Fibroblast of villous mesenchyme (primary cell): Measurements from ENCODE around the gene HPCA. TPM values are rescaled to one million over a fixed set of nuclear protein-coding genes. Genes with fewer than 3 reads are reported as not detected.

Experiments
- DNase-seq: peaks from one replicate; pipeline ENCODE4 v3.0.0-alpha.2; 2010; ENCODE audit warnings: low read depth
- H3K4me3 ChIP-seq: 2 replicates; pipeline ENCODE4 v1.5.1; 2011; ENCODE audit warnings: low read depth, mild to moderate bottlenecking, low read length
- total RNA-seq: library from RNA; depleted of rRNA; stranded (reverse); fragments of >200 nt; gene quantifications from 2 replicates; pipeline ENCODE4 v1.2.3, GENCODE V29; 2012
- TF ChIP-seq, protein P1 (sequence below): IDR thresholded peaks from 2 replicates; pipeline ENCODE4 v1.5.1; 2012; ENCODE audit warnings: low read depth, mild to moderate bottlenecking, low read length; ENCODE audit not compliant: insufficient read depth

The HPCA gene
- total RNA-seq, 1 donor: not detected

DNA sequence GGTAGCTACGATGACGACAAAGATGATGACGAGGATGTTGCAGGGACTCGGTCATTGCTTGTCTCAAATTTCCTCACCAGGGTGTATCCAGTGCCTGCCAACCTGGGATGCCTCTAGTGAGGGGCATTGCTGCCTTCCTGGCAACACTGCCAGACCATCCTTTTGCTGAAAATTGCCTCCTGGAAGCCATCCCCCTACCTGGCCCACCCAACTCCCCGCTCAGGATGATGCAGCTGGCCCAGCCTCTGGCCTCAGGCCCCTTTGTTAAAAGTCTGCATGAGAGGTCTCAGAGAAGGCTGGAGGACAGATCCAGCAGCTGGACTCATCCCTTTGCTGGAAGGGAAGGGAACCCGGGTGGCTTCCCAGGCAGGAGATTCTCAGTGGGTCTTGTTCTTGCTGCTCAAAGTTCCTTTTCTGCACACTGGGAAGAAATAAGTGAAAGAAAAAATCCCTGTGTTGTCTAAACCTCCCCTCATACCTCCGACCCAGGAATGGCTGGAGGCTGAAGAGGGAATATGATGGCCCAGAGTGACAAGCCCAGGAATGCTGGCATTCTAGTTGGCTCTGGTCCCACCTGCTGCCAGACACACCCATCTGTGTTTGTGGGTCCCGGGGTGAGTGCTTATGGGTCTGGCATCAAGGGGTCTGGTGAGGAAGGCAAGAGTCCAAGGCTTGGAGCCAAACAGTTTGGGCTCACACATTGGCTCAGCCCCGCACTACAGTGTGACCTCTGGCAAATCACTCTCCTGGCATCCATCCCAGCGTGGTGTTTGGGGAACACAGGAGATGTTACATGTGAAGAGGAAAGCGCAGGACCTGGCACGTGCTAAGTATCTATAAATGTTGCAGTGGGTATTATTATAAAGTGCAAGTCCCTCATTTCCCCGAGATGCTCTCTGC lies 8.8 kb upstream of the HPCA start:
- no peak for DNase-seq
- H3K4me3 ChIP-seq: no peak overlapping the region
- TF ChIP-seq, protein P1, sequence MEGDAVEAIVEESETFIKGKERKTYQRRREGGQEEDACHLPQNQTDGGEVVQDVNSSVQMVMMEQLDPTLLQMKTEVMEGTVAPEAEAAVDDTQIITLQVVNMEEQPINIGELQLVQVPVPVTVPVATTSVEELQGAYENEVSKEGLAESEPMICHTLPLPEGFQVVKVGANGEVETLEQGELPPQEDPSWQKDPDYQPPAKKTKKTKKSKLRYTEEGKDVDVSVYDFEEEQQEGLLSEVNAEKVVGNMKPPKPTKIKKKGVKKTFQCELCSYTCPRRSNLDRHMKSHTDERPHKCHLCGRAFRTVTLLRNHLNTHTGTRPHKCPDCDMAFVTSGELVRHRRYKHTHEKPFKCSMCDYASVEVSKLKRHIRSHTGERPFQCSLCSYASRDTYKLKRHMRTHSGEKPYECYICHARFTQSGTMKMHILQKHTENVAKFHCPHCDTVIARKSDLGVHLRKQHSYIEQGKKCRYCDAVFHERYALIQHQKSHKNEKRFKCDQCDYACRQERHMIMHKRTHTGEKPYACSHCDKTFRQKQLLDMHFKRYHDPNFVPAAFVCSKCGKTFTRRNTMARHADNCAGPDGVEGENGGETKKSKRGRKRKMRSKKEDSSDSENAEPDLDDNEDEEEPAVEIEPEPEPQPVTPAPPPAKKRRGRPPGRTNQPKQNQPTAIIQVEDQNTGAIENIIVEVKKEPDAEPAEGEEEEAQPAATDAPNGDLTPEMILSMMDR: no peak

DNA sequence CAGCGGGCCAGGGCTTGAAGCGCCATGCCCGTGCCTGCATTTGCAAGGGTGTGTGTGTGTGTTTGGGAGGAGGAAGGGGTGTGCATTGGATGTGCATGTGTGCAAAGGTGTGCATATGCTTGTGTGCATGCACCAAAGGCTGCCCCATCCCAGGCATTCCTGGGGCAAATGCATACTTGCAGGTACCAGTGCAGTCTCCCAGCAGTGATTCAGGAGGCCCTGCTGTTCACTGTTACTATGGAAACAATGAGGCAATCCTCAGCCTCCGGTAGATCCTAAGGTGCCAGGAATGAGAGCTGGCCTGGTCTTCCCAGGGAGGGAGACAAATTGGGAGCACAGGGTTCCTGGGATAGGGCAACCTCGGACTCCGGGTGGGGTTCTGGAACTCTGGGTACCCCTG lies 8.1 kb upstream of the HPCA start:
- TF ChIP-seq, protein P1: no peak
- DNase-seq: peak; percentile 18
- no peak overlapping the region for H3K4me3 ChIP-seq

DNA sequence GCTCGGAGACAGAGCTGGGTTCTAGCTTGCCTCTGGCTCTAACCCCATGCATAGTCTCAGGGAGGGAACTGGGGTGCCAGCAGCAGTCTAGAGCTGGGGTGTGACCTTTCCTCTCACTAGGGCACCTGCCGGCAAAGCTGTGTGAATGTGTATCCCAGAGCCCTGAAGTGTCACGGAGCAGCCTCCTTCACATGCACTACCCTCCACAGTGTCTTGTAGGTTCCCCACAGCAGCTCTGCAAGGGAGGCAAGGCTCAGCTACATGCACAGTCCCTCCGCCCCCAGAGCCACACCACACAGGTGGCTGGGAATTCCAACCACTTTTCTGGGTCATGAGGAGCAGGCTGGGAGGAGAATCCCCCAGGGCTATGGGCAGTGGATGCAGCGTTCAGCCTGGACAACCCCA lies 7.7 kb upstream of the HPCA start:
- H3K4me3 ChIP-seq: no peak overlapping the region
- TF ChIP-seq, protein P1: no peak
- DNase-seq: no peak

DNA sequence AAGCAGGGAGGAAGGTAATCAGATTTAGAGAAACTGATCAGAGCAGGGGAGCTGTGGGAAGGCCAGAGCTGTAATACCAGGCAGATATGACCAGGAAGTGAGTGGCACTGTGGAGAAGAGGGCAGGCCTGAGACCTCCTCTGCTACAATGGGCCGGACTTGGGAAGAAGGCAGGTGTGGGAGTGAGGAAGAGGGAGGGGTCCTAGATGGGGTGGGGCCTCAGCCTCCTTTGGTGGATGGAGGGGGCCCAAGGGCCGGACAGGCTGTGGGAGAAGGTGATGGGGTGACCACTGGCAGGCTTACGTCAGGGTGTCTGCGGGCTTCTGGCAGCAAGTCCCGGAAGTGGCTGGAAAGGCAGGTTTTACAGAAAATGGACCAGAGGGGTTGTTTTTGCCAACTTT lies 5.0 kb upstream of the HPCA start:
- no peak overlapping the region for H3K4me3 ChIP-seq
- no peak for DNase-seq
- TF ChIP-seq, protein P1: no peak

DNA sequence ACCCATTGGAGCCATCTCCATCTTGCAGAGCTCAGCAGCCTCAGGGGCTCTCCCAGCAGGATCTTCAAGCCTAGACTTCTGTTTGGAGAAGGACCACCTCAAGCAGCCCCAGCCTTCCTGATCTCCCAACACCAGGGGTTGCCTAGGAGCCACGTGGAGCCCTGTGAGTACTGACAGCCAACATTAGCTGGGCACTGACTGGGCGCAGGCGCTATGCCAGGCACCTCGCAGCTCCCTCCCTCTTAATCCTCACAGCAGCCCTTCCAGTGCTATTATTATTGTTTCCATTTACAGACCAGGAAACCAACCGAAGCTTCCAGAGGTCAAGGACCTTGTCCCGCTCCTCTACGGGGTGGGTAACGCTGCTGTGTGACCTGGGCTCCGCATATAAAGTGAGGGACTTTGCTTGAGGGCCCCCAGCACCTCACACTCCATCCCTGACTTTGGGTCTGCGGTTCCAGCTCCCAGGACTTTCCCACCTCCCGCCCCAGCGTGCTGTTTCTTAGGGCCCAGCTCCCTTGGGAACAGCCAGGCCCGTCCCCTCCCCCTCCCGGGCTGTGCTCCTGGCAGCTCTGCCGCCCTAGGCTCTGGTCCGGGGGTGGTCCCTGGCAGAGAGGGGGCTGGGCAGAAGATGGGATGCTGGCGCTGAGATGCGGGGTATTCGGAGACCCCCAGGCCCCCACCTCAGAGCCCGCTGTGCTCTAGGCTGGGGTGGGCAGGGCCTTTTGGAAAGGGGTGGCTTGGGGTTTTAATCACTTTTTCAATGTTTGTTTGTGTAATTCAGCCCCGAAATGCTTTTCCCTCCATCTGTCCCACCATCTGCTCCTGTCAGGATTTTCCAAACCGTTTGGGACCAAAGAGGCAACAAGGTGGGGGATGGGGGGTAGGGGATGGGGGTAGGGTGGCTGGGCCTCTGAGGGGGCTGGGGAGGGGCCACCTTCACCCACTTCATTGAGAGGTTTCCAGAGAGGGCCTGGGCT lies 4.1 kb upstream of the HPCA start:
- no peak for DNase-seq
- no peak overlapping the region for H3K4me3 ChIP-seq
- TF ChIP-seq, protein P1: no peak

DNA sequence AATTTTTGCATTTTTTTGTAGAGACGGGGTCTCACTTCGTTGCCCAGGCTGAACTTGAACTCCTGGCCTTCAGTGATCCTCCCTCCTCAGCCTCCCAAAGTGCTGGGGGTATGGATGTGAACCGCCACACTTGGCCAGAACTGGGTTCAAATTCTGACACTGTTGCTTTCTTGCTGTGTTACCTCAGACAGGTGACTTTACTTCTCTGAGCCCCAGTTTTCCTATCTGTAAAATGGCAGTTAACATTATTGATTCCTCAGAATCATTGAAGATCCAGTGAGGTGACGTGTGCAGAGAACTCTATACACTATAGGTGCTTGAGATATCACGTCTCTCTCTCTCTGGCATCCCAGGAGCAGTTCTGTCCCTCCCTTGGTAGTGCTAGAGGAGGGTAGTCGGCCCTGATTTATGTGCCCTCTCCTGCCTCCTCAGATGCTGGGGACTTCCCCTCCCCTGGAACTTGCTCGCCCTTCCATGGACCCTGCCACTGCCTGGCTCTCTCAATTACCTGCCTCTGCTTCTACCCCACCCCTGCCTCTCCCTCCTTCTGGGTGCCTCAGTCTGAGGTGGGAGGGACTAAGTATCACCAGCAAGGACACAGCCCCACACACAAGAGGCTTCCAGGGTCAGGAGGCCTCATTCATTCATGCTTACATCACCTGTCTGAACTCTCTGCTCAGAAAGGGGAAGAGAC lies 2.8 kb upstream of the HPCA start:
- no peak for DNase-seq
- no peak overlapping the region for H3K4me3 ChIP-seq
- TF ChIP-seq, protein P1: no peak
